Measurements from ENCODE around the gene UCN.

DNA sequence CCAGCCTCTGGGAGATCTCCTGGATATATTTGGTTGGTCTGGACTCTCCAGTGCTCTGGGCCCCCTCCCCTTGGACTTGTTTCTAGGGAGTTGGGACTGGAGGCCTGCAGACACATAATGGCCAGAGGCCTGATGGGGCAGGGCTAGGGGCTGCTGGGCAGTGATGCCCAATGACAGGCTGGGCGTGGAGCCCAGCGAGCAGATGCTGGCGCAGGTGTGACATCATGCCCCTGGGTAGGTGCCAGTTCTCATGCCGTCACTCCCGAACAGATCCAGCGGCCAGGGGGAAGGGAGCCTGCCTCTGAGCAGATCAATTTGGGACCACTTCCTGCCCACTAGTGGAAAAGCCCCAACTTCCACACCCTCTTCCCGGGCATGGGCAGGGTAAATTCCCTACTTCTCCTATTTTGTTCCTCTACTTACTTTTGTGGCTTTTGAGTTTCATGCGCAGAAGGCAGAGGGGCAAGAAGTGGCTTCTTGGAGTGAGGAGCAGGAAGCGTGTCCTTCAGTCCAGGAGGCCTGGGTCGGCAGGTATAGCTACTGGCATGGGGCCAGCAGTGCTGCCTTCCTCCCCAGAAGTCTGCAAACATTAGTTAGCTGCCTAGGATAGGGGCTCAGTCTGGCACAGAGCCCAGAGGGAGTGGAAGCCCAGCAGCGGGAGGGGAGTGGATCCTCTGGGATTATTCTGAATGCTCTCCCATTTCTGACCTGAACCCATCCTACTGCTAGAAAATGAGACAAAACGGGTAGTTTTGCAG, 8.6 kb upstream of the UCN start:
- TF ChIP-seq, protein P1, sequence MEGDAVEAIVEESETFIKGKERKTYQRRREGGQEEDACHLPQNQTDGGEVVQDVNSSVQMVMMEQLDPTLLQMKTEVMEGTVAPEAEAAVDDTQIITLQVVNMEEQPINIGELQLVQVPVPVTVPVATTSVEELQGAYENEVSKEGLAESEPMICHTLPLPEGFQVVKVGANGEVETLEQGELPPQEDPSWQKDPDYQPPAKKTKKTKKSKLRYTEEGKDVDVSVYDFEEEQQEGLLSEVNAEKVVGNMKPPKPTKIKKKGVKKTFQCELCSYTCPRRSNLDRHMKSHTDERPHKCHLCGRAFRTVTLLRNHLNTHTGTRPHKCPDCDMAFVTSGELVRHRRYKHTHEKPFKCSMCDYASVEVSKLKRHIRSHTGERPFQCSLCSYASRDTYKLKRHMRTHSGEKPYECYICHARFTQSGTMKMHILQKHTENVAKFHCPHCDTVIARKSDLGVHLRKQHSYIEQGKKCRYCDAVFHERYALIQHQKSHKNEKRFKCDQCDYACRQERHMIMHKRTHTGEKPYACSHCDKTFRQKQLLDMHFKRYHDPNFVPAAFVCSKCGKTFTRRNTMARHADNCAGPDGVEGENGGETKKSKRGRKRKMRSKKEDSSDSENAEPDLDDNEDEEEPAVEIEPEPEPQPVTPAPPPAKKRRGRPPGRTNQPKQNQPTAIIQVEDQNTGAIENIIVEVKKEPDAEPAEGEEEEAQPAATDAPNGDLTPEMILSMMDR (IDR thresholded peaks at IDR 0.05; ENCODE audit: insufficient read depth, low read length): no peak
- TF ChIP-seq, protein P2, sequence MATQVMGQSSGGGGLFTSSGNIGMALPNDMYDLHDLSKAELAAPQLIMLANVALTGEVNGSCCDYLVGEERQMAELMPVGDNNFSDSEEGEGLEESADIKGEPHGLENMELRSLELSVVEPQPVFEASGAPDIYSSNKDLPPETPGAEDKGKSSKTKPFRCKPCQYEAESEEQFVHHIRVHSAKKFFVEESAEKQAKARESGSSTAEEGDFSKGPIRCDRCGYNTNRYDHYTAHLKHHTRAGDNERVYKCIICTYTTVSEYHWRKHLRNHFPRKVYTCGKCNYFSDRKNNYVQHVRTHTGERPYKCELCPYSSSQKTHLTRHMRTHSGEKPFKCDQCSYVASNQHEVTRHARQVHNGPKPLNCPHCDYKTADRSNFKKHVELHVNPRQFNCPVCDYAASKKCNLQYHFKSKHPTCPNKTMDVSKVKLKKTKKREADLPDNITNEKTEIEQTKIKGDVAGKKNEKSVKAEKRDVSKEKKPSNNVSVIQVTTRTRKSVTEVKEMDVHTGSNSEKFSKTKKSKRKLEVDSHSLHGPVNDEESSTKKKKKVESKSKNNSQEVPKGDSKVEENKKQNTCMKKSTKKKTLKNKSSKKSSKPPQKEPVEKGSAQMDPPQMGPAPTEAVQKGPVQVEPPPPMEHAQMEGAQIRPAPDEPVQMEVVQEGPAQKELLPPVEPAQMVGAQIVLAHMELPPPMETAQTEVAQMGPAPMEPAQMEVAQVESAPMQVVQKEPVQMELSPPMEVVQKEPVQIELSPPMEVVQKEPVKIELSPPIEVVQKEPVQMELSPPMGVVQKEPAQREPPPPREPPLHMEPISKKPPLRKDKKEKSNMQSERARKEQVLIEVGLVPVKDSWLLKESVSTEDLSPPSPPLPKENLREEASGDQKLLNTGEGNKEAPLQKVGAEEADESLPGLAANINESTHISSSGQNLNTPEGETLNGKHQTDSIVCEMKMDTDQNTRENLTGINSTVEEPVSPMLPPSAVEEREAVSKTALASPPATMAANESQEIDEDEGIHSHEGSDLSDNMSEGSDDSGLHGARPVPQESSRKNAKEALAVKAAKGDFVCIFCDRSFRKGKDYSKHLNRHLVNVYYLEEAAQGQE (IDR thresholded peaks at IDR 0.05; ENCODE audit: insufficient replicate concordance, low read depth): no peak
- TF ChIP-seq POLR2AphosphoS5 (IDR thresholded peaks at IDR 0.05; ENCODE audit: low read depth): no peak
- no peak for TF ChIP-seq SPI1 (IDR thresholded peaks at IDR 0.05; ENCODE audit: borderline replicate concordance, low read depth)

Measured in HL-60 (cell line).